ENCODE measurements around the gene MAN2B2.

DNA sequence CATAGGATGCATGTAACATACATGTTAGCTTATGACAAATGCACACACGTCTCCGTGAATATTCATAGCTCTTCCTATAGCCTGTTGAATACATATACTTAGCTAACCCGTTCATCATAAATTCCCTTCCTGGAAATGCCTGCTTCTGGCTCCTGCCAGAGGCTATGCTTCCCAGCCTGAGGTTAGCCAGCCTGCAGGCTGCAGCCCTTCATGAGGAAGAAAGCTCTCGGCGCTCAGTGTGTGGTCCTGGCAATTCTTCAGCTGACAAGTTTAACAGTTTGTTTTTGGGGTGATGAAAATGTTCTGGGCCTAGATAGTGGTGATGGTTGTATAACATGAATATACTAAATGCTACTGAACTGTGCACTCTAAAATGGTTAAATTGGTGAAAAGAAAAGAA is 48.8 kb upstream of the MAN2B2 start:
- TF ChIP-seq EP300 (IDR thresholded peaks at IDR 0.05) (no peak), CTCF (IDR thresholded peaks at IDR 0.05) (no peak)
